WI38 (cell line): ENCODE measurements around the gene RAB22A.

Source experiments
- H3K4me3 ChIP-seq: 2 replicates; pipeline ENCODE4 v1.5.1; 2011; ENCODE audit warnings: low read depth, mild to moderate bottlenecking, control low read depth, low read length
- TF ChIP-seq, protein P1 (sequence below): IDR thresholded peaks from 2 replicates; pipeline ENCODE4 v1.5.1; 2012; ENCODE audit warnings: low read depth, mild to moderate bottlenecking, control low read depth, low read length

The RAB22A gene

GRCh38 chr20:58374906-58375758 lies 65.6 kb downstream of the RAB22A start:
- no peak overlapping the region for H3K4me3 ChIP-seq
- TF ChIP-seq, protein P1, sequence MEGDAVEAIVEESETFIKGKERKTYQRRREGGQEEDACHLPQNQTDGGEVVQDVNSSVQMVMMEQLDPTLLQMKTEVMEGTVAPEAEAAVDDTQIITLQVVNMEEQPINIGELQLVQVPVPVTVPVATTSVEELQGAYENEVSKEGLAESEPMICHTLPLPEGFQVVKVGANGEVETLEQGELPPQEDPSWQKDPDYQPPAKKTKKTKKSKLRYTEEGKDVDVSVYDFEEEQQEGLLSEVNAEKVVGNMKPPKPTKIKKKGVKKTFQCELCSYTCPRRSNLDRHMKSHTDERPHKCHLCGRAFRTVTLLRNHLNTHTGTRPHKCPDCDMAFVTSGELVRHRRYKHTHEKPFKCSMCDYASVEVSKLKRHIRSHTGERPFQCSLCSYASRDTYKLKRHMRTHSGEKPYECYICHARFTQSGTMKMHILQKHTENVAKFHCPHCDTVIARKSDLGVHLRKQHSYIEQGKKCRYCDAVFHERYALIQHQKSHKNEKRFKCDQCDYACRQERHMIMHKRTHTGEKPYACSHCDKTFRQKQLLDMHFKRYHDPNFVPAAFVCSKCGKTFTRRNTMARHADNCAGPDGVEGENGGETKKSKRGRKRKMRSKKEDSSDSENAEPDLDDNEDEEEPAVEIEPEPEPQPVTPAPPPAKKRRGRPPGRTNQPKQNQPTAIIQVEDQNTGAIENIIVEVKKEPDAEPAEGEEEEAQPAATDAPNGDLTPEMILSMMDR, result no peak

DNA sequence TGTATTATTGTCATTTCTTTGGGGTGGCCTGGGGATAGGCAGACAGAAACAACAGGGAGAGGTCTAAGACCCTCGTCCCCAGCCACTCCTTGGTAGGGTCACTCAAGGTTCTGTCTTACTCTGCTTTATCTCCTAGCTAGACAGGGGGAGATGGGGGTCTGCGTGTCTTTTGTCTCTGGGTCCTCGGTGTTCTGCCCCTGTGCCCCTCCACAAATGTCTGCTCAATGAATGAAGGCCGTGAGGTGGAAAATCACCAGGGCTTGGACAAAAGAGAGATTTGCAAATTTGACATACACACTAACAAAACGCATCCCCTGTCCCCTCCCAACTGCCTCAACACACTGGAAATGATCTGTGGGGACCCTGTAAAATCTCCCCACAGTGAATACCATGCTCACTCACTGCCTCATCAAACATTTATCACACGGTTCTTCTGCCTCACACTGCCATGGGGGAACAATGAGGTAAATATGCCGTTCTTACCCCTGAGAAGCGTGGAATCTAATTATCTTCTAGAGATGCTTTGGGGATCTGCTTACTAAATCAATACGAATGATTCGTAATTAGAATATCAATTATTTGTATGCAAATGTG lies 66.3 kb downstream of the RAB22A start:
- H3K4me3 ChIP-seq, result no peak overlapping the region
- TF ChIP-seq, protein P1, result no peak

DNA sequence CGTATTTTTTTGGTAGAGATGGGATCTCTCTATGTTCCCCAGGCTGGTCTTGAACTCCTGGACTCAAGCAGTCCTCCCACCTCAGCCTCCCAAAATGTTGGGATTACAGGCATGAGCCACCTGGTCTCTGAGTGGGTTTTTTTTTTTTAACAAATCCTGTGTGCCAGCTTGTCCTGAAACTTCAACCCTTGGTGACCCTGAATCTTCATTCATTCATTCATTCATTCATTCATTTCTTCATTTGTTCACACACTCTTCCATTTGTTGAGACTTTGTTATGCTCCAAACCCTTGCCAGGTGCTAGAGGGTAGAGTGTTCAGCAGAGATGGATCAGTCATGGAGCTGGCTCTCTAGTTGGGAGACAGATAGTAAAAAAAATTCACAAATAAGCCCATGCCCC lies 67.5 kb downstream of the RAB22A start:
- no peak overlapping the region for H3K4me3 ChIP-seq
- TF ChIP-seq, protein P1, result no peak

- H3K4me3 ChIP-seq, result no peak overlapping the region
- TF ChIP-seq, protein P1, result no peak
Observed at GRCh38 chr20:58377766-58378401, 68.4 kb downstream of the RAB22A start.

- TF ChIP-seq, protein P1, result no peak
- no peak overlapping the region for H3K4me3 ChIP-seq
Observed at GRCh38 chr20:58378704-58379103, 69.2 kb downstream of the RAB22A start.

- TF ChIP-seq, protein P1, result no peak
- H3K4me3 ChIP-seq, result no peak overlapping the region
Observed at GRCh38 chr20:58381627-58382026, 72.1 kb downstream of the RAB22A start.

GRCh38 chr20:58382096-58382495 lies 72.6 kb downstream of the RAB22A start:
- TF ChIP-seq, protein P1, result no peak
- no peak overlapping the region for H3K4me3 ChIP-seq
